PC-9 (cell line): ENCODE measurements around the gene PRRX2.
"Not testable (repeated sequence)": the region's sequence is repeated elsewhere in the genome, so short reads cannot be mapped to it uniquely, and the experiment has no call there.

Experiments used
- CTCF ChIP-seq: fragments of 200-600 bp; sonication (generic); conservative IDR thresholded peaks from 2 replicates; pipeline ENCODE4 v1.6.1; 2017; ENCODE audit warnings: mixed run types, antibody characterized with exemption, mild to moderate bottlenecking, moderate library complexity
- EZH2 ChIP-seq: fragments of 200-600 bp; sonication (generic); IDR thresholded peaks from 2 replicates; pipeline ENCODE4 v1.8.0; 2017; ENCODE audit warnings: antibody characterized with exemption, low read depth

- TF ChIP-seq CTCF, EZH2: not testable (repeated sequence)
Observed at GRCh38 chr9:129760784-129761183, 95.3 kb downstream of the PRRX2 start.
